Epithelial cell of proximal tubule (primary cell): ENCODE measurements around the gene PCSK7. TPM values are rescaled to one million over a fixed set of nuclear protein-coding genes. Genes with fewer than 3 reads are reported as not detected.

Source experiments
- DNase-seq: peaks from one replicate; pipeline ENCODE4 v3.0.0-alpha.2; 2011; ENCODE audit warnings: low read depth
- H3K4me3 ChIP-seq: 2 replicates; pipeline ENCODE4 v1.5.1; 2011; ENCODE audit warnings: low read depth, mild to moderate bottlenecking, low read length
- CTCF ChIP-seq: conservative IDR thresholded peaks from 2 replicates; pipeline ENCODE4 v1.5.1; 2012; ENCODE audit warnings: low read depth, mild to moderate bottlenecking, low read length
- total RNA-seq: library from RNA; depleted of rRNA; stranded (reverse); fragments of >200 nt; gene quantifications from 2 replicates; pipeline ENCODE4 v1.2.3, GENCODE V29; 2015

PCSK7 gene
- total RNA-seq, 1 donor from 2014 or later, result 19.6 TPM

- TF ChIP-seq CTCF, result no peak
- DNase-seq, result no peak
- H3K4me3 ChIP-seq, result no peak overlapping the region
Observed at GRCh38 chr11:117194267-117194666, 37.6 kb downstream of the PCSK7 start.

GRCh38 chr11:117193130-117194020 is 38.5 kb downstream of the PCSK7 start:
- no peak for TF ChIP-seq CTCF
- no peak overlapping the region for H3K4me3 ChIP-seq
- DNase-seq, result no peak

- DNase-seq, result no peak
- TF ChIP-seq CTCF, result no peak
- H3K4me3 ChIP-seq, result no peak overlapping the region
Observed at GRCh38 chr11:117192401-117192875, 39.4 kb downstream of the PCSK7 start.

- H3K4me3 ChIP-seq, result no peak overlapping the region
- DNase-seq, result no peak
- no peak for TF ChIP-seq CTCF
Observed at GRCh38 chr11:117191680-117192400, 40.0 kb downstream of the PCSK7 start.

GRCh38 chr11:117189941-117190544 is 41.8 kb downstream of the PCSK7 start:
- no peak for DNase-seq
- no peak for TF ChIP-seq CTCF
- no peak overlapping the region for H3K4me3 ChIP-seq

- no peak for TF ChIP-seq CTCF
- no peak for DNase-seq
- no peak overlapping the region for H3K4me3 ChIP-seq
Observed at GRCh38 chr11:117189191-117189940, 42.5 kb downstream of the PCSK7 start.
